ENCODE measurements around the gene RHOBTB1.

GRCh38 chr10:60901561-60902235 lies 42.3 kb downstream of the RHOBTB1 start:
- TF ChIP-seq POLR2AphosphoS5 (IDR thresholded peaks at IDR 0.05; ENCODE audit: low read depth, low read length) = no peak
- no peak for TF ChIP-seq TAF1 (IDR thresholded peaks at IDR 0.05; ENCODE audit: borderline replicate concordance, insufficient read depth, low read length)
- TF ChIP-seq SIN3A (IDR thresholded peaks at IDR 0.05; ENCODE audit: borderline replicate concordance, insufficient read depth, low read length) = no peak
